Progenitor cell of endocrine pancreas (in vitro differentiated cells): Measurements from ENCODE around the gene FHOD3. TPM values are rescaled to one million over a fixed set of nuclear protein-coding genes. Genes with fewer than 3 reads are reported as not detected.

Source experiments
- DNase-seq: peaks from one replicate; pipeline ENCODE4 v3.0.0; 2021; ENCODE audit warnings: low spot score; ENCODE audit not compliant: unreplicated experiment
- H3K27ac Mint-ChIP-seq: 2 replicates; pipeline ENCODE4 v1.8.0; 2021; ENCODE audit warnings: mild to moderate bottlenecking, moderate library complexity, mixed read lengths
- H3K27me3 Mint-ChIP-seq: 2 replicates; pipeline ENCODE4 v1.8.0; 2021; ENCODE audit warnings: mixed read lengths
- H3K36me3 Mint-ChIP-seq: 2 replicates; pipeline ENCODE4 v1.8.0; 2022; ENCODE audit warnings: mixed read lengths; ENCODE audit not compliant: insufficient read depth
- H3K4me1 Mint-ChIP-seq: 2 replicates; pipeline ENCODE4 v1.8.0; 2021; ENCODE audit warnings: low read depth, mixed read lengths
- H3K4me3 Mint-ChIP-seq: 2 replicates; pipeline ENCODE4 v1.8.0; 2021; ENCODE audit warnings: low read depth, mild to moderate bottlenecking, moderate library complexity, mixed read lengths
- H3K9me3 Mint-ChIP-seq: 2 replicates; pipeline ENCODE4 v1.8.0; 2021; ENCODE audit warnings: low read depth, mixed read lengths
- CTCF ChIP-seq: fragments of 200-600 bp; sonication (generic); IDR thresholded peaks from one replicate; pipeline ENCODE4 v1.5.0; 2021; ENCODE audit warnings: antibody characterized with exemption, mild to moderate bottlenecking; ENCODE audit not compliant: unreplicated experiment
- total RNA-seq: library from RNA; stranded (reverse); gene quantifications from 2 replicates; pipeline ENCODE4 v1.2.1, GENCODE V29; 2021

The FHOD3 gene
- total RNA-seq, 1 donor from 2014 or later: 1.6 TPM

- peak overlapping the region; percentile 11 for H3K27ac Mint-ChIP-seq
- H3K9me3 Mint-ChIP-seq: no peaks in the 10 kb centered on the region
- peaks cover 3% of the 10 kb centered on the region for H3K27me3 Mint-ChIP-seq
- TF ChIP-seq CTCF: no peak
- H3K4me1 Mint-ChIP-seq: peaks cover 7% of the 10 kb centered on the region
- DNase-seq: no peak
- H3K36me3 Mint-ChIP-seq: no peaks in the 10 kb centered on the region
- H3K4me3 Mint-ChIP-seq: no peak overlapping the region
Observed at GRCh38 chr18:36594621-36595020, 297.1 kb downstream of the FHOD3 start.

GRCh38 chr18:36595046-36595817, 297.7 kb downstream of the FHOD3 start:
- Mint-ChIP-seq H3K4me1 (peaks cover 8% of the 10 kb centered on the region), H3K9me3 (no peaks in the 10 kb centered on the region), H3K27me3 (peaks cover 3% of the 10 kb centered on the region), H3K27ac (no peak overlapping the region), H3K36me3 (no peaks in the 10 kb centered on the region), H3K4me3 (no peak overlapping the region)
- DNase-seq: no peak
- TF ChIP-seq CTCF: no peak

GRCh38 chr18:36595818-36596215, 298.3 kb downstream of the FHOD3 start:
- no peaks in the 10 kb centered on the region for H3K36me3 Mint-ChIP-seq
- H3K9me3 Mint-ChIP-seq: no peaks in the 10 kb centered on the region
- no peak overlapping the region for H3K4me3 Mint-ChIP-seq
- TF ChIP-seq CTCF: no peak
- DNase-seq: no peak
- peaks cover 8% of the 10 kb centered on the region for H3K4me1 Mint-ChIP-seq
- no peak overlapping the region for H3K27ac Mint-ChIP-seq
- H3K27me3 Mint-ChIP-seq: peaks cover 3% of the 10 kb centered on the region

GRCh38 chr18:36597636-36598035, 300.1 kb downstream of the FHOD3 start:
- no peak for TF ChIP-seq CTCF
- Mint-ChIP-seq H3K4me3 (no peak overlapping the region), H3K4me1 (peaks cover 6% of the 10 kb centered on the region)

GRCh38 chr18:36600548-36600947, 303.0 kb downstream of the FHOD3 start:
- H3K4me1 Mint-ChIP-seq: peaks cover 5% of the 10 kb centered on the region
- DNase-seq: no peak
- no peak overlapping the region for H3K4me3 Mint-ChIP-seq
- H3K27me3 Mint-ChIP-seq: no peaks in the 10 kb centered on the region
- TF ChIP-seq CTCF: no peak
- H3K36me3 Mint-ChIP-seq: no peaks in the 10 kb centered on the region
- no peaks in the 10 kb centered on the region for H3K9me3 Mint-ChIP-seq
- H3K27ac Mint-ChIP-seq: no peak overlapping the region

More at GRCh38 chr18:36597636-36598035, 300.1 kb downstream of the FHOD3 start:
- no peaks in the 10 kb centered on the region for H3K36me3 Mint-ChIP-seq
- no peak for DNase-seq
- no peaks in the 10 kb centered on the region for H3K27me3 Mint-ChIP-seq
- no peaks in the 10 kb centered on the region for H3K9me3 Mint-ChIP-seq
- no peak overlapping the region for H3K27ac Mint-ChIP-seq
